ENCODE measurements around the gene TTC28. TPM values are rescaled to one million over a fixed set of nuclear protein-coding genes. Genes with fewer than 3 reads are reported as not detected.
"Not testable (repeated sequence)": the region's sequence is repeated elsewhere in the genome, so short reads cannot be mapped to it uniquely, and the experiment has no call there.

The TTC28 gene
- polyA plus RNA-seq, 4 donors: 0.45 to 24.0 (median 3.7) TPM

DNA sequence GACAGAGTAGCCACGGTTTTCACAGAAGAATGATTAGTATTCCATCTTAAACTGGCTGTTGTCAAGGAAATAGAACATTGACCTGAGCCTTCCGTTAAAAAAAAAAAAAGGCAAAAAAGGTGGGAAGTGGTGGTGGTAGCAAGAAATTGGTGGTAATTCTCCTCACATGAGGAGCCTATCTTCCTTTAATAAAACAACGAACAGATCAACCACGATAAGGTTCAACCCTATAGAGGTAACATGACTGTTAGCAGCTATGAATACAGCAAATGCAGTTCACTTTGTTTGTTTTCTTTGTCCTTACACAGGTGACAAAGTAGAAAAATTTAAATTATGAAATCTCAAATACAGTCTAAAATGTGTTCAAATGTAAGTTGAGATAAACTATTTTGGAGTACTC is 181.6 kb downstream of the TTC28 start:
- DNase-seq: no peak
- no peak overlapping the region for H3K27ac ChIP-seq (ENCODE audit: low read depth in 1 of 3, low read length in 2 of 3)
- H3K4me1 ChIP-seq (ENCODE audit: control insufficient read depth in 3 of 3, insufficient read depth in 2 of 3, low read depth in 1 of 3, low read length in 2 of 3): no peaks in the 10 kb centered on the region
- no peaks in the 10 kb centered on the region for H3K27me3 ChIP-seq (ENCODE audit: control insufficient read depth in 3 of 3, insufficient read depth in 3 of 3, low read length in 3 of 3)
- H3K36me3 ChIP-seq (ENCODE audit: control insufficient read depth in 3 of 3, insufficient read depth in 2 of 3, low read depth in 1 of 3, low read length in 3 of 3): no peaks in the 10 kb centered on the region
- 75 to 85% (median 77%) methylated on average over 4 of the region's 4 CpGs for WGBS, 3 donors
- FAIRE-seq: no peak
- peaks cover 0 to 4% of the 10 kb centered on the region in 2 donors for H3K9me3 ChIP-seq (ENCODE audit: control insufficient read depth in 2 of 2, insufficient read depth in 1 of 2, low read depth in 1 of 2, low read length in 1 of 2)
- no peak overlapping the region for H3K4me3 ChIP-seq (ENCODE audit: low read depth in 1 of 3, low read length in 3 of 3)

DNA sequence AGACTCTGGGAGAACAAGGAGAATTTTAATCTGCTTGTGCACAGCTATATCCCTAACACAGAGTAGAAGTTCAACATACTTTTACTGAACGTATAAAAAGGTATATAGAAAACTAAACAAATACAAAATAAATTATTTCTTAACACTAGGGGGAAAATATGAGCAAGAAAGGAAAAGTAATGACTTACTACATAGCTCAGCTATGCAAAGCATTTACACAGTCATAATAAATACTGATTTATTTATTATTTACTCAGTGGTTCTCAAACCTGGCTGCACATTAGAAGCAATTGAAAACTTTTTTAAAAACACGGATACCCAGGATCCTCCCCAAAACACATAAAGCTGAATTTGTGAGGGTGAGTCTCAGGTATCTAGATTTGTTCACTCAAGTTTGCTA is 182.5 kb downstream of the TTC28 start:
- DNase-seq (no peak), FAIRE-seq (no peak)
- Histone ChIP-seq H3K9me3 (ENCODE audit: control insufficient read depth in 2 of 2, insufficient read depth in 1 of 2, low read depth in 1 of 2, low read length in 1 of 2) (peaks cover 0 to 4% of the 10 kb centered on the region in 2 donors), H3K27ac (ENCODE audit: low read depth in 1 of 3, low read length in 2 of 3) (no peak overlapping the region), H3K36me3 (ENCODE audit: control insufficient read depth in 3 of 3, insufficient read depth in 2 of 3, low read depth in 1 of 3, low read length in 3 of 3) (no peaks in the 10 kb centered on the region), H3K4me1 (ENCODE audit: control insufficient read depth in 3 of 3, insufficient read depth in 2 of 3, low read depth in 1 of 3, low read length in 2 of 3) (no peaks in the 10 kb centered on the region), H3K4me3 (ENCODE audit: low read depth in 1 of 3, low read length in 3 of 3) (no peak overlapping the region), H3K27me3 (ENCODE audit: control insufficient read depth in 3 of 3, insufficient read depth in 3 of 3, low read length in 3 of 3) (no peaks in the 10 kb centered on the region)
- WGBS, 3 donors: 69 to 84% (median 72%) methylated on average over 2 of the region's 2 CpGs

DNA sequence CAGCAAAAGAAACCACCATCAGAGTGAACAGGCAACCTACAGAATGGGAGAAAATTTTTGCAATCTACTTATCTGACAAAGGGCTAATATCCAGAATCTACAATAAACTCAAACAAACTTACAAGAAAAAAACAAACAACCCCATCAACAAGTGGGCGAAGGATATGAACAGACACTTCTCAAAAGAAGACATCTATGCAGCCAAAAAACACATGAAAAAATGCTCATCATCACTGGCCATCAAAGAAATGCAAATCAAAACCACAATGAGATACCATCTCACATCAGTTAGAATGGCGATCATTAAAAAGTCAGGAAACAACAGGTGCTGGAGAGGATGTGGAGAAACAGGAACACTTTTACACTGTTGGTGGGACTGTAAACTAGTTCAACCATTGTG is 188.4 kb downstream of the TTC28 start:
- WGBS, 3 donors: 83% methylated on average over 1 of the region's 2 CpGs; no CpG with 5 or more reads in 2 of the 3 donors
- not testable (repeated sequence) for H3K4me3 ChIP-seq (ENCODE audit: low read depth in 1 of 3, low read length in 3 of 3); DNase-seq; H3K36me3 ChIP-seq (ENCODE audit: control insufficient read depth in 3 of 3, insufficient read depth in 2 of 3, low read depth in 1 of 3, low read length in 3 of 3); H3K27ac ChIP-seq (ENCODE audit: low read depth in 1 of 3, low read length in 2 of 3); H3K27me3 ChIP-seq (ENCODE audit: control insufficient read depth in 3 of 3, insufficient read depth in 3 of 3, low read length in 3 of 3); FAIRE-seq; H3K4me1 ChIP-seq (ENCODE audit: control insufficient read depth in 3 of 3, insufficient read depth in 2 of 3, low read depth in 1 of 3, low read length in 2 of 3); H3K9me3 ChIP-seq (ENCODE audit: control insufficient read depth in 2 of 2, insufficient read depth in 1 of 2, low read depth in 1 of 2, low read length in 1 of 2)

DNA sequence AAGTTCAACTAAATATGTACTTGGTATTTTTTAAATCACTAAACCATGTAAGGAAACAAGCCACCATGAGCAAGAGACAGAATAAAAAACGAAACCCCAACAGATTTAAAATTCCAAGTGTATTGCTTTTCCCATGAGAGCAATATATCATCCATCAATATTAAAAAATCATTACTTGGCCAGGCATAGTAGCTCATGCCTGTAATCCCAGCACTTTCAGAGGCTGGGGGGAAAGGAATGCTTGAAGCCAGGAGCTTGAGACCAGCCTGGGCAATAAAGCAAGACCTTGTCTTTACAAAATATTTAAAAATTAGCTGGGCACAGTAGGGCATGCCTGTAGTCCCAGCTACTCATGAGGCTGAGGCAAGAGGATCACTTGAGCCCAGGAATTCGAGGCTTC is 190.8 kb downstream of the TTC28 start:
- no peak overlapping the region for H3K27ac ChIP-seq (ENCODE audit: low read depth in 1 of 3, low read length in 2 of 3)
- no peak overlapping the region for H3K4me3 ChIP-seq (ENCODE audit: low read depth in 1 of 3, low read length in 3 of 3)
- 74 to 83% (median 81%) methylated on average over 2 of the region's 2 CpGs for WGBS, 3 donors
- DNase-seq (no peak), FAIRE-seq (no peak)
- no peaks in the 10 kb centered on the region for H3K36me3 ChIP-seq (ENCODE audit: control insufficient read depth in 3 of 3, insufficient read depth in 2 of 3, low read depth in 1 of 3, low read length in 3 of 3)
- no peaks in the 10 kb centered on the region for H3K27me3 ChIP-seq (ENCODE audit: control insufficient read depth in 3 of 3, insufficient read depth in 3 of 3, low read length in 3 of 3)
- H3K9me3 ChIP-seq (ENCODE audit: control insufficient read depth in 2 of 2, insufficient read depth in 1 of 2, low read depth in 1 of 2, low read length in 1 of 2): no peaks in the 10 kb centered on the region
- no peaks in the 10 kb centered on the region for H3K4me1 ChIP-seq (ENCODE audit: control insufficient read depth in 3 of 3, insufficient read depth in 2 of 3, low read depth in 1 of 3, low read length in 2 of 3)

DNA sequence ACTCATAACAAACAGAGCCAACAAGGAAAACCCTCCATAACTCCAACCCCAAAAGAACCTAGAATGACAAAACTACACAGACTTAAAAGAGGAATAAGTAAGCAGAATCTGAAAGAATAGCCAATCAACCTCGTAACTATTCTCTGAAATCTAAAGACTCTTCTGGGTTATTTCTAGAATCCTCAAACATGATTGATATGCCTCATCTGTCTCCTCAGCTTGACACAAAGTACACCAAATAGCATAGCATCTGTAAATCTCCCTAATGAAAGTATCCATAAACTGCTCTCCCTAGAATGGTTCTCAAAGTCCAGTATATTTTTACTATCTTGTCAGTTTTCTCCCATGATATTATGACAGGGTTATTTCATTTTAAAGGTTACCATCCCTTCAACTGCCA is 195.0 kb downstream of the TTC28 start:
- no peak for FAIRE-seq
- WGBS, 3 donors: 90 to 97% (median 92%) methylated on average over 1 of the region's 1 CpG

DNA sequence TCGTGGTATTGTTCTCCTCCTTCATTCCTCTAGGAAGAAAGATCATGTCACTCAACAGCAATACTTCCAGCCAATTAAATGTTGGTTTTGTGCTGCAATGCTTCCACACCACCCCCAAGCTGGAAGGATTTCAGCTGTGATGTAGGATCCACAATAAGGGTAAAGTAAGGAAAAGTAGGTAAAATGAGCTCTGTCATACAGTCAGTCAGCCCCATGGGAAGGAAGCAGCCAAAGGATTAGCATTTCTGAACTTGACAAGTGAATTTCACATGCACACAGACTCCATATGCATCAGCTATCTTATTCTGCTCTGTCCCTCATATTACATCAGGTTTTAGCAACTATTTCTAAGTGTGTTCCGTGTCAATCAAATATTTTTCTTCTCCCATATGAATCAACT is 197.9 kb downstream of the TTC28 start:
- Histone ChIP-seq H3K36me3 (ENCODE audit: control insufficient read depth in 3 of 3, insufficient read depth in 2 of 3, low read depth in 1 of 3, low read length in 3 of 3) (no peaks in the 10 kb centered on the region), H3K27ac (ENCODE audit: low read depth in 1 of 3, low read length in 2 of 3) (no peak overlapping the region), H3K4me3 (ENCODE audit: low read depth in 1 of 3, low read length in 3 of 3) (no peak overlapping the region), H3K4me1 (ENCODE audit: control insufficient read depth in 3 of 3, insufficient read depth in 2 of 3, low read depth in 1 of 3, low read length in 2 of 3) (peaks cover 0 to 2% (median 0%) of the 10 kb centered on the region in 3 donors), H3K9me3 (ENCODE audit: control insufficient read depth in 2 of 2, insufficient read depth in 1 of 2, low read depth in 1 of 2, low read length in 1 of 2) (no peaks in the 10 kb centered on the region), H3K27me3 (ENCODE audit: control insufficient read depth in 3 of 3, insufficient read depth in 3 of 3, low read length in 3 of 3) (no peaks in the 10 kb centered on the region)
- 46 to 73% (median 71%) methylated on average over 2 of the region's 2 CpGs for WGBS, 3 donors
- no peak for FAIRE-seq
- DNase-seq: no peak

More for the DNA sequence above, 195.0 kb downstream of the TTC28 start:
- Histone ChIP-seq H3K9me3 (ENCODE audit: control insufficient read depth in 2 of 2, insufficient read depth in 1 of 2, low read depth in 1 of 2, low read length in 1 of 2) (no peaks in the 10 kb centered on the region), H3K4me3 (ENCODE audit: low read depth in 1 of 3, low read length in 3 of 3) (no peak overlapping the region), H3K4me1 (ENCODE audit: control insufficient read depth in 3 of 3, insufficient read depth in 2 of 3, low read depth in 1 of 3, low read length in 2 of 3) (no peaks in the 10 kb centered on the region), H3K36me3 (ENCODE audit: control insufficient read depth in 3 of 3, insufficient read depth in 2 of 3, low read depth in 1 of 3, low read length in 3 of 3) (no peaks in the 10 kb centered on the region), H3K27me3 (ENCODE audit: control insufficient read depth in 3 of 3, insufficient read depth in 3 of 3, low read length in 3 of 3) (no peaks in the 10 kb centered on the region), H3K27ac (ENCODE audit: low read depth in 1 of 3, low read length in 2 of 3) (no peak overlapping the region)
- DNase-seq: no peak

DNA sequence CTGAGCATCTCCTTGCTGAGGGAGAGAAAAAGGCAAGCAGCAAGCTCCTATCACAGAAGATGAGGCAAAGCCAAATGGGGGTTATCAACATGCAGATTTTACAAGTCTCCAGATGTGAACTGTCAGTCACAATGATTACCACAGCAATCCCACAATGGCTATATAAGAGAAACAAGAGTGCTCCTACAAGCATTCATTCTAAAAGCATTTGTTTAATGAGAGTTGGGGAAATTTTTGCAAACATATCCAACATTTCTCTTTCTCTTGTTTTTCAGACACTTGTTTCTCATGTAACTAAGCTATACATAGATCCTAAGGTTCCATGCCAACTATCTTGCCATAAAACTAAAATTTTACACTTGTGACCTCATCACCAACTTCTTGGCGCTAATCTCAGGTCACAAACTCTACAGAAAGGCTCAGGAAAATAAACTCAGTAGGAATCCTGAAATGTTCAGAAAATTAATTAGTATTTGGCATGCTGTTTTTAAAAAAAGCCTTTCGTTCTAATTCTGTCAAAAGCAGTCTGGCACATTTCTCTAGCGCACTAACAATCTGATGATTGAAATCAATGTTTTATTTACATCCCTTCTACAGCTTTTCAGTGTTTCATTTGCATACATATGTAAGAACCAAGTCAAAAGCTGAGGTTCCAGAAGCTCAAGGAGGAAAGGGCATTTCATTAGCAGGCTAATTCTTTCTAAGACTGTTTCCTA is 199.5 kb downstream of the TTC28 start:
- 67 to 89% (median 87%) methylated on average over 3 of the region's 3 CpGs for WGBS, 3 donors
- no peaks in the 10 kb centered on the region for H3K9me3 ChIP-seq (ENCODE audit: control insufficient read depth in 2 of 2, insufficient read depth in 1 of 2, low read depth in 1 of 2, low read length in 1 of 2)
- FAIRE-seq (no peak), DNase-seq (no peak)
- H3K4me3 ChIP-seq (ENCODE audit: low read depth in 1 of 3, low read length in 3 of 3): no peak overlapping the region
- H3K36me3 ChIP-seq (ENCODE audit: control insufficient read depth in 3 of 3, insufficient read depth in 2 of 3, low read depth in 1 of 3, low read length in 3 of 3): no peaks in the 10 kb centered on the region
- H3K4me1 ChIP-seq (ENCODE audit: control insufficient read depth in 3 of 3, insufficient read depth in 2 of 3, low read depth in 1 of 3, low read length in 2 of 3): peaks cover 0 to 2% (median 0%) of the 10 kb centered on the region in 3 donors
- H3K27ac ChIP-seq (ENCODE audit: low read depth in 1 of 3, low read length in 2 of 3): no peak overlapping the region
- no peaks in the 10 kb centered on the region for H3K27me3 ChIP-seq (ENCODE audit: control insufficient read depth in 3 of 3, insufficient read depth in 3 of 3, low read length in 3 of 3)

DNA sequence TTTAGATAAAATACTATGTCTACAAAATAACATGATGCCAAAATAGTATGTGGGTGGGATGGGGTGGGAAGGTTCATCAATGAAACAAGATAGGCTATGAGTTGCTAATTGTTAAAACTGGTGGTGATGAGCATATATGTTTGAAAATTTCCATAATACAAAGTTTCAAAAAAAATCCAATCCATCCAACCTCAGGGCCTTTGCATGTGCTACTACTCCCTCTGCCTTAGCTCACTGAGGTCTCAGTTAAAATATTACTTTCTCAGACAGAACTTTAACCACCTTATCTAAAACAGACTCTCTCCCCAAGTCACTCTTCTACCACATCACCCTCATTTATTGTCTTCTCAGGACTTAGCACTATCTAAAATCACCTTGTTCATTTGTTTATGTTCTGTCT is 201.1 kb downstream of the TTC28 start:
- DNase-seq (peak in 1 of 2 donors; percentile 8), FAIRE-seq (no peak)
- H3K27me3 ChIP-seq (ENCODE audit: control insufficient read depth in 3 of 3, insufficient read depth in 3 of 3, low read length in 3 of 3): no peaks in the 10 kb centered on the region
- H3K27ac ChIP-seq (ENCODE audit: low read depth in 1 of 3, low read length in 2 of 3): no peak overlapping the region
- no peaks in the 10 kb centered on the region for H3K9me3 ChIP-seq (ENCODE audit: control insufficient read depth in 2 of 2, insufficient read depth in 1 of 2, low read depth in 1 of 2, low read length in 1 of 2)
- no peaks in the 10 kb centered on the region for H3K36me3 ChIP-seq (ENCODE audit: control insufficient read depth in 3 of 3, insufficient read depth in 2 of 3, low read depth in 1 of 3, low read length in 3 of 3)
- no peak overlapping the region for H3K4me3 ChIP-seq (ENCODE audit: low read depth in 1 of 3, low read length in 3 of 3)
- H3K4me1 ChIP-seq (ENCODE audit: control insufficient read depth in 3 of 3, insufficient read depth in 2 of 3, low read depth in 1 of 3, low read length in 2 of 3): peaks cover 0 to 5% (median 2%) of the 10 kb centered on the region in 3 donors

DNA sequence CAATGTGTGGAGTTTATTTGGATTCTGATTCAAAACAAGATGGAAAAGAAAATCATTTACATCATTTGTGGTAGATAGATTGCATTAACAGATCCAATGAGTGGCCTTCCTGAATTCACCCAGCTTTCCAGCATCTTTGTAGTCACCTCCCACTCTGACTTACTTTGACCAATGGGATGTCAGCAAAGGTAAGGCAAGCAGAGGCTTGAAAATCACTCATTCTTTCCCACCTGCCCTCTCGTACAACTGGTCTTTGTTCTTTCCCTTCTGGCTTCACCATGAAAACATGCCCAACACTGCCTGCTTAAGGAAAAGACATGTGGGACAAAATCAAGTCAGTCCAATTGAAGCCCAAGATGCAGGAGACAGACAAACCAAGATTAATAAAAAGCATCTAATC is 202.1 kb downstream of the TTC28 start:
- Histone ChIP-seq H3K27ac (ENCODE audit: low read depth in 1 of 3, low read length in 2 of 3) (no peak overlapping the region), H3K9me3 (ENCODE audit: control insufficient read depth in 2 of 2, insufficient read depth in 1 of 2, low read depth in 1 of 2, low read length in 1 of 2) (no peaks in the 10 kb centered on the region), H3K27me3 (ENCODE audit: control insufficient read depth in 3 of 3, insufficient read depth in 3 of 3, low read length in 3 of 3) (no peaks in the 10 kb centered on the region), H3K36me3 (ENCODE audit: control insufficient read depth in 3 of 3, insufficient read depth in 2 of 3, low read depth in 1 of 3, low read length in 3 of 3) (no peaks in the 10 kb centered on the region), H3K4me3 (ENCODE audit: low read depth in 1 of 3, low read length in 3 of 3) (no peak overlapping the region), H3K4me1 (ENCODE audit: control insufficient read depth in 3 of 3, insufficient read depth in 2 of 3, low read depth in 1 of 3, low read length in 2 of 3) (peaks cover 0 to 7% (median 3%) of the 10 kb centered on the region in 3 donors)
- FAIRE-seq (no peak), DNase-seq (no peak)
- 72 to 90% (median 82%) methylated on average over 1 of the region's 1 CpG for WGBS, 3 donors

All from small intestine (tissue), 7 donors.